GM12874 (cell line): ENCODE results near the gene UBL4B.

Source experiments
- TF ChIP-seq, protein P1 (sequence below): IDR thresholded peaks from 2 replicates; pipeline ENCODE4 v1.5.1; 2011; ENCODE audit warnings: low read depth, mild to moderate bottlenecking, control low read depth, low read length, moderate library complexity; ENCODE audit not compliant: insufficient read depth

The UBL4B gene

DNA sequence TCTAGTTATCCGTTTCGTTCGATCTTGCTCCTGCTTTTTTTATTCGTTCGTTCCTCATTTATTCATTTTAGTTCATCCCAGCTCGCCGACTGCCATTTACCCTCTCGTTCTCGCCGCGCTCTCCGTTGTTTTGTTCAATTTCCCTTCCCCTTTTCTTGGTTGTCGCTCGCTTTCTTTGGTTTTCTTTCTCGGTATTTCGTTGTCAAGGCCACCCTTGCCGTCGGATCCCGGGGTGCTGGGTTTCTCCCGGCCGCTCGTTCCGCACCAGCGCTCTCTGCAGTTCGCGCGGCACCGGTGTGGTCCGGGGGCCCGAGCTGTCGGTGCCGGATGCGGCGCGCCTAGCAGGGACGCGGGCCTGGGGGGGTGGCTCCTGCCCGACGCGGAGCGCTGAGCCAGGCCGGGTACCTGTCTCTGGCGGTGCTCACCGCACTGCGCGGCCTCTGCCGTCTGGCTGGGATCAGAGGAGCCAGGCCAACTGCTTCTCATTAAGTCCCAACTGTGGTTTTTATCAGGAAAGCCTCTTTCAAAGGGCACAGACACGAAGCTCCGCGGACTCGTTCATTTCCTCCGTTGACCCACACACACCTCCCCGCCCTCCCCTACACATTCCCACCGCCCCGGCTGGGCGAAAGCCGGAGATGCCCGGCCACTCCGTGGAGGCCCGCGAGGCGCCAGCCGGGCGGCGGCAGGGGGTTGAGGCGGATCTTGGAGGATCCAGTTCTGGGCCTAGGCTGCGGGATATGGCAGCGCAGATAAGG is 43.4 kb upstream of the UBL4B start:
- TF ChIP-seq, protein P1, sequence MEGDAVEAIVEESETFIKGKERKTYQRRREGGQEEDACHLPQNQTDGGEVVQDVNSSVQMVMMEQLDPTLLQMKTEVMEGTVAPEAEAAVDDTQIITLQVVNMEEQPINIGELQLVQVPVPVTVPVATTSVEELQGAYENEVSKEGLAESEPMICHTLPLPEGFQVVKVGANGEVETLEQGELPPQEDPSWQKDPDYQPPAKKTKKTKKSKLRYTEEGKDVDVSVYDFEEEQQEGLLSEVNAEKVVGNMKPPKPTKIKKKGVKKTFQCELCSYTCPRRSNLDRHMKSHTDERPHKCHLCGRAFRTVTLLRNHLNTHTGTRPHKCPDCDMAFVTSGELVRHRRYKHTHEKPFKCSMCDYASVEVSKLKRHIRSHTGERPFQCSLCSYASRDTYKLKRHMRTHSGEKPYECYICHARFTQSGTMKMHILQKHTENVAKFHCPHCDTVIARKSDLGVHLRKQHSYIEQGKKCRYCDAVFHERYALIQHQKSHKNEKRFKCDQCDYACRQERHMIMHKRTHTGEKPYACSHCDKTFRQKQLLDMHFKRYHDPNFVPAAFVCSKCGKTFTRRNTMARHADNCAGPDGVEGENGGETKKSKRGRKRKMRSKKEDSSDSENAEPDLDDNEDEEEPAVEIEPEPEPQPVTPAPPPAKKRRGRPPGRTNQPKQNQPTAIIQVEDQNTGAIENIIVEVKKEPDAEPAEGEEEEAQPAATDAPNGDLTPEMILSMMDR: no peak

DNA sequence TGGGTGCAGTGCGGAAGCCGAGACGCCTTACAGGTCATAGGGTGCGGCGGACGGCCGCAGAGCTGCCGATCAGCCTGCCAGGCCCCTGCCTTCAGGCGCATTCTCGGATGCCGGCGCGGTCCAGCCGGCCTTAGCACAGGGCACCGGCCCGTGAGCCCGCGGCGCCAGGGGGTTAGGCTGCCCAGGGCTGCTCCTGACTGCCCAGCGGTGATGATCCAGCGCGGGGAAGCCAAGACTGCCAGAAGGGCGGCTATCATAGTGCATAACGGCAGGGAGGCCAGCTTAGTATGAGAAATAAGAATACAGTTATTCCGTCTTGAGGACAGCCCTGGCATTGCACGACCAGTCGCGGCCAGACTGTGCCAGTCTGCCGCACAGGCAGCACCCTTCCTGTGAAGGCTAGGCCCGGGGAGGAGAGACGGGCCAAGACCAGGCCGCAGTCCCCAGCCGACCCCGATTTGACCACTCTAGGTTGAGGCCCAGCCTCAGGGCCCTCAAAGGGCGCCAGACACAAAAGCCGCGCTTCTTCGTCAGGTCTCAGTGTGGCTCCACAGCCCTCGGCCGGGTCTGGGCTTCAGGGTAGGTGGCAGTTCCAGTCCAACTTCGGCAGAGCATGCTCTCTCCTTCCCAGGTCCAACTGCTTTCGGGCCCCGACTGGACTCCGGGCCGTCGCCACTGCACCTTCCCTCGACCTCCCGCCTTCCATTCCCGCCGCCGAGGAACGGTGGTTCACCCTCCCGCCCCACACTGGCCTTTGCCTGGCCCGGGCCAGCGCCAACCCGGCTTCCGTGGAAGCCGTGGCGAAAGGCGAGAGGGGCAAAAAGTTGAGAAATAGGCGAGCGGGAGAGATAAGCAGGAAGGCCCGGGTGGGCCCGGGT is 42.6 kb upstream of the UBL4B start:
- TF ChIP-seq, protein P1: no peak

DNA sequence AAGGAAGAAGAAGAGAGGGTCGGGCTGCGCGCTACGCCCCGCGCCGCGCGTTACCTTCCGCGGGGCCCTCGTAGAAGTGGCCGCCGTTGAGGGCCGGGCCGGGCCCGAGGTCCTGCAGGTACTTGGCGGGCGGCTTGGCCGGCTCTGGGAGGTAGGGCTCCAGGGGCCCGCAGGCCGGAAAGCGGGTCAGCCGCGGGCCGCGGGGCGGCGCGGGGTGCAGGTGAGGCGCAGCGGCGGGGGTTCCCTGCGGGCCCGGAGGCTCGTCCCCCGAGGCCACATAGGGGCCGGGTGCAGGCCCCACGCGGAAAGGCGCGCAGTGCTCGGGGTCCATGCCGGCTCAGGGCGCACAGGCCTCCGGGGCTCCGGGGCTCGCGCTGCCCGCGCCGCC is 42.0 kb upstream of the UBL4B start:
- TF ChIP-seq, protein P1: no peak

DNA sequence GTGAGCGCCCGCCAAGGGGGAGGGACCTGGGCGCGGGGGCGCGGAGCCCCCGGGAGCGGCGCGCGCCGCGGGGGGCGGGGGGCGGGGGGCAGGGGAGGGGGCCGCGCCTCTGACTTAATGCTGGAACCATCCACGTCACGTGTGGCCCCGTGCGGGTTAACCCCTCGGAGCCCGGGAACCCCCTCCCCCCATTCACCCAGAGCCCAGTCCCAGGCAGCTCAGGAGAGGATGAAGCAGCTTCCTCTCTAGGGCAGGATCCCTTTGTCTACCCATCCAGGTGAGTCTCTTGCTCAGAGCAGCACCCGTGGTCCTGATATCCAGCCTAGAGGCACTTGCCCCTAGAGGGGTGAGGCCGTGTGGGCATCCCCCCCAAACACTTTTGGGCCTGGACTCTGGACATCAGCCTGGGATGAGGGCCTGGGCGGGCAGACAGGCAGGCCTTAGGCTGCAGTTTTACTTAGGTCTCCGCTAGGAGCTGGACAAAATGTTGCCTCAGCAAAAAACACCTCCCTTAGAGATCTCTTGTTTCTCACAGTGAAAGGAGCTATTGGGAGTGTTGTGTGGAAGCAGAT is 41.5 kb upstream of the UBL4B start, which contains the start of gene ALX3:
Gene ALX3 (minus strand): TSS at position 2 of the 572 bp plus-strand sequence. CDS start 60 bp downstream, outside the sequence.
- TF ChIP-seq, protein P1: no peak

DNA sequence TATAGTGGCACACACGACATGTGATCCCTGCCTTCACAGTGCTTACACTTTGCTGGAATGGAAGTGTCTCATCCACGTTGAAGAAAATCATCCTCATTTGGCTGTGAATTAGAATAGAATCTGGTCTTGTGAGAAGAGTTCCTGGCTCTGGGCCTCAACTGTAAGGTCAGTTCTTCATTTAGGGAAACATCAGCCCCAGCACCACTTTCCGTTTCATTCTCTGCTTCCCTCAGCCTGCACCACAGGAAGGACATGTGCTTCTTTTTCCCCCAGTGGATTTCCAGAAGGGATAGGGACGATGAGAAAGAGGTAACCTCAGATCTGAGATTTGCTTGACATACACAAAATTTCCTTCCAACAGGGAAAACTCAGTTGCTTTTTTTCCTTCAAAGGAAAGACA is 38.1 kb upstream of the UBL4B start:
- TF ChIP-seq, protein P1: no peak

DNA sequence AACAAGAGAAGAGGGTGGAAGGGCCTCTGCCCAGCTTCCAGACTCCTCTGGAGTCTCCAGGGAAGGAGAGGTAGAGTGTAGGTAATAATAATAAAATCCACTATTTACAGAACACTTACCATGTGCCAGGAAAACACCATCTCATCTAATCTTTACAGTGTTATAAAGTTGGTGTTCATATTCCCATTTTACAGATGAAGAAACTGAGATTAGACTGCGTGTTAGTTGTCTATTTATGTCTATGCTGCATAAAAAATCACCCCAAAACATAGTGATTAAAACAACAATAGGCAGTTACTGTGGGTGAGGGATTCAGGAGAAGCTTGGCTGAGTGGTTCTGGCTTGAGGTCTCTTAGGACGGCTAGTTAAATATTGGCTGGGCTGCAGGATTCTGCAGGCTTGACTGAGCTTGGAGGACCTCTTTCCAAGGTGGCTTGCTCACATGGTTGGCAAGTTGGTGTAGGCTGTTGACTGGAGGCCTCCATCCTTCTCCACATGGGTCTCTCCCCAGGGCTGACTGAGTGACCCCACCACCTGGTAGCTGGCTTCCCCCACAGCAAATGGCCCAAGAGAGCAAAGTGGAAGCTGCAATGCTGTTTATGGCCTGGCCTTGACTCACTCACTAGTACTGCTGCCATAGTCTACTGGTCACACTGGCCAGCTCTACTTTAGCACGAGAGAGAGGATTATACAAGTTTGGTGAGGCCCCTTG is 35.3 kb upstream of the UBL4B start:
- TF ChIP-seq, protein P1: no peak

DNA sequence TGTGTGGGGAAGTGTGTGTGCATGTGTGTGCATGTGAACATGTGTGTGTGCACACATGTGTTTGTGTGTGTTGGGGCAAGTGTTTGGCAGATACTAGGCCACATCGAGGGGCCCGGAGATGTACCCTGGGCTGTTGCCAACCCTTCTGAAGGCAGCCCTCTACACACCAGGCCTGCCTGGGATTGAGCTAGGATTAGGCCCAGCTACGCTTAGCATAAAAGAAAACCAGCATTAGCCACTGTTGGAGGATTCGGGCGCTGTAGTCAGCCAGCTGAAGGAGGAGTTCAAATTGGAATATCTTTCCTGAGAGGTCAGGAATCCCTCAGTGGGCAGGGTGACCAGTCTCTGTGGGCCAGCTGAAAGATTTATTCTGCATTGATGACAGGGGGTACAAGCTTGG is 31.2 kb upstream of the UBL4B start:
- TF ChIP-seq, protein P1: no peak
